ENCODE data around the gene SEC24C. TPM values are rescaled to one million over a fixed set of nuclear protein-coding genes. Genes with fewer than 3 reads are reported as not detected.
A peak's percentile ranks its signal among the peaks of the same experiment; 100 is the strongest.

SEC24C gene
- total RNA-seq, 2 donors from 2014 or later, result 29.1 to 30.3 TPM

DNA sequence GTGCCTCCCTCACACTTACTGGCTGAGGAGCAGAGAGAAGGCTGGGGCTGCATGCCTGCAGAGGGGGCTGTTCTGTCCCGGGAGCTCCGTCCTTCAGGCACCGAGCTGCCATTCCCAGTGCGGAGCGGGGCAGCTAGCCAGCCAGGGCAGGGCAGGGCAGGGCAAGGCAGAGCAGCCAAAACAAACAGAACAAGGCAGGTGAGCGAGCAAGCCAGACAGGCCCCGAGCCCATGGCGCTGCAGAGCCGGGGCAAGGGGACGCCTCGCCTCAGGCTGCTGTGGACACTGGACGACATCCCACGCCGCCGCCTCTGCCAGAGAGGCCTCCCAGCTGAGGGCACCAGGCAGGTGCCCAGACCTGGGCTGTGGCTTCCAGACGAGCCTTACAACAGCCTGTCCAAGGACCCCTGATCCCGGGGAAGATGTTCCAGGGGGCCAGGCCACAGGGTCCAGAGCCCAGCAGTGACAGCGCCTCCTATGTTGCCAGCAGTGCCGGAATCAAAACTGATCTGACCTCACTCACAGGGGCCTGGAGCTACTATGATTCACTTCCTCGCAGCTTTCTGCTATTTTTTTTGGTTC is 75.4 kb downstream of the SEC24C start:
- Histone ChIP-seq H3K27ac (peak overlapping the region; percentile 6 to 78 (median 64)), H3K36me3 (replicated peaks in 1 of 2; ENCODE audit: insufficient read depth in 1 of 2, low read depth in 2 of 2) (no peaks in the 10 kb centered on the region), H3K4me3 (no peak overlapping the region), H3K9me3 (no peaks in the 10 kb centered on the region), H3K4me1 (peaks cover 16% of the 10 kb centered on the region), H3K27me3 (no peaks in the 10 kb centered on the region)
- no peak for TF ChIP-seq POLR2A (IDR thresholded peaks at IDR 0.05)
- TF ChIP-seq, protein P1, sequence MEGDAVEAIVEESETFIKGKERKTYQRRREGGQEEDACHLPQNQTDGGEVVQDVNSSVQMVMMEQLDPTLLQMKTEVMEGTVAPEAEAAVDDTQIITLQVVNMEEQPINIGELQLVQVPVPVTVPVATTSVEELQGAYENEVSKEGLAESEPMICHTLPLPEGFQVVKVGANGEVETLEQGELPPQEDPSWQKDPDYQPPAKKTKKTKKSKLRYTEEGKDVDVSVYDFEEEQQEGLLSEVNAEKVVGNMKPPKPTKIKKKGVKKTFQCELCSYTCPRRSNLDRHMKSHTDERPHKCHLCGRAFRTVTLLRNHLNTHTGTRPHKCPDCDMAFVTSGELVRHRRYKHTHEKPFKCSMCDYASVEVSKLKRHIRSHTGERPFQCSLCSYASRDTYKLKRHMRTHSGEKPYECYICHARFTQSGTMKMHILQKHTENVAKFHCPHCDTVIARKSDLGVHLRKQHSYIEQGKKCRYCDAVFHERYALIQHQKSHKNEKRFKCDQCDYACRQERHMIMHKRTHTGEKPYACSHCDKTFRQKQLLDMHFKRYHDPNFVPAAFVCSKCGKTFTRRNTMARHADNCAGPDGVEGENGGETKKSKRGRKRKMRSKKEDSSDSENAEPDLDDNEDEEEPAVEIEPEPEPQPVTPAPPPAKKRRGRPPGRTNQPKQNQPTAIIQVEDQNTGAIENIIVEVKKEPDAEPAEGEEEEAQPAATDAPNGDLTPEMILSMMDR (IDR thresholded peaks at IDR 0.05), result peak in 5 of 7 experiments; percentile 22 to 41 (median 37)
- peak; percentile 88 to 95 (median 92) for DNase-seq
- ATAC-seq, result peak; percentile 94
- intact Hi-C loops (cut with DNase I), result no loop called here
- WGBS, 2 donors, result 35% methylated on average over 13 to 20 of the region's 20 CpGs

Small RNA genes within 50 kb of the gene (small RNA-seq; reads per million reads assigned to genes)
- gene AC022400.4 (not detected), gene AC022400.9 (not detected), gene RNA5SP320 (not detected), gene ZSWIM8-AS1 (not detected)

Other genes starting within 250 kb of the SEC24C start
- 10 to 100 TPM; 20.4 to 27.5 TPM for gene PPP3CB, start 248.3 kb upstream of the SEC24C start, total RNA-seq
- 10 to 100 TPM; 20.4 to 25.4 TPM for gene USP54, start 153.0 kb upstream of the SEC24C start, total RNA-seq
- gene MYOZ1, start 102.9 kb upstream of the SEC24C start, total RNA-seq, result not detected
- not detected for gene SYNPO2L, start 88.3 kb upstream of the SEC24C start, total RNA-seq
- 10 to 100 TPM; 13.5 to 25.1 TPM for gene AGAP5, start 46.3 kb upstream of the SEC24C start, total RNA-seq
- gene CHCHD1, start 37.7 kb downstream of the SEC24C start, total RNA-seq, result 10 to 100 TPM in 1 of 2 donors, 1 to 10 TPM in 1; 9.3 to 15.8 TPM
- gene ZSWIM8, start 41.2 kb downstream of the SEC24C start, total RNA-seq, result 10 to 100 TPM; 34.5 to 70.9 TPM
- gene NDST2, start 67.2 kb downstream of the SEC24C start, total RNA-seq, result 10 to 100 TPM; 21.1 to 25.4 TPM
- 10 to 100 TPM; 14.8 to 17.4 TPM for gene CAMK2G, start 130.2 kb downstream of the SEC24C start, total RNA-seq
- gene PLAU, start 166.8 kb downstream of the SEC24C start, total RNA-seq, result 1 to 10 TPM; 1.6 to 4.3 TPM